Adrenal gland (tissue), 5 donors: Measurements from ENCODE around the gene POM121C.

Experiments used
- CTCF ChIP-seq, 6 experiments: fragments of 450-650 bp in 4 of 6; fragments of 200-600 bp in 2 of 6; sonication (generic) in 1 of 6; IDR thresholded peaks; 1 replicate in 5 of 6; 2 replicates in 1 of 6; pipeline versions ENCODE4 v1.5.1 to v1.8.0; 2016 to 2021; ENCODE audit warnings: antibody characterized with exemption in 6 of 6, mild to moderate bottlenecking in 2 of 6, moderate library complexity in 1 of 6
- POLR2A ChIP-seq, 2 donors: fragments of 450-650 bp; IDR thresholded peaks; one replicate each; pipeline ENCODE4 v1.6.1; 2017; ENCODE audit warnings: antibody characterized with exemption in 2 of 2, mild to moderate bottlenecking in 2 of 2, moderate library complexity in 1 of 2
- donor health status: DM: no; HTN: no; CAD: no.

- TF ChIP-seq POLR2A (IDR thresholded peaks at IDR 0.05) (no peak), CTCF (IDR thresholded peaks at IDR 0.05) (no peak)
Observed at GRCh38 chr7:75532639-75533038, 46.5 kb upstream of the POM121C start.
